K562 (cell line): ENCODE results near the gene ACR. TPM values are rescaled to one million over a fixed set of nuclear protein-coding genes. Genes with fewer than 3 reads are reported as not detected.

ENCODE experiments used
- ATAC-seq: fragments of 200-7000 bp; cut with Tn5 transposase; 3 replicates; pipeline ENCODE4 v1.9.1; 2020; ENCODE audit warnings: moderate library complexity
- BruUV-seq: library from RNA; stranded (reverse); fragments of 400-500 nt; replicated peaks from 2 replicates; lab custom pipeline; 2021; lab: Mats Ljungman, UMichigan
- CTCF ChIA-PET: fragments of 300-600 bp; formaldehyde crosslinking; extraction: SDS; loops from one replicate; lab custom pipeline; 2021; ENCODE audit warnings: low intra/inter-chr PET ratio; lab: Yijun Ruan, JAX
- POLR2A ChIA-PET: fragments of 300-600, 350-650 bp; sonication (Branson Sonifier 250); formaldehyde crosslinking; extraction: SDS; loops from one replicate; lab custom pipeline; 2021; ENCODE audit warnings: antibody characterized with exemption, inconsistent platforms; lab: Yijun Ruan, JAX
- DNase-seq, 4 experiments: peaks; one replicate each; pipeline versions ENCODE4 v3.0.0 to v3.0.0-alpha.2; 2011 to 2018; ENCODE audit warnings: low spot score in 3 of 4, mixed read lengths in 3 of 4; ENCODE audit errors: extremely low read depth in 1 of 4
- FAIRE-seq: peaks from 2 replicates; lab custom pipeline; 2011; peaks lifted over from hg19 to GRCh38; lab: Jason Lieb, UNC
- H2AFZ ChIP-seq: 2 replicates; pipeline ENCODE4 v1.6.0; 2011; ENCODE audit warnings: low read depth, low read length, control low read depth, inconsistent platforms
- H3K27ac ChIP-seq: fragments of 200-600 bp; 3 replicates; pipeline ENCODE4 v1.8.0; 2011; ENCODE audit warnings: low read depth, mild to moderate bottlenecking, control low read depth, inconsistent platforms, low read length, moderate library complexity, mixed read lengths; ENCODE audit errors: extremely low read depth
- H3K27me3 ChIP-seq, 2 experiments: fragments of 300-600 bp in 1 of 2; 2 replicates in 1 of 2; 3 replicates in 1 of 2; pipeline versions ENCODE4 v1.6.0 to v1.8.0; 2011; ENCODE audit warnings: inconsistent platforms in 2 of 2, low read length in 2 of 2, mild to moderate bottlenecking in 1 of 2, mixed read lengths in 1 of 2, moderate library complexity in 1 of 2; ENCODE audit not compliant: control insufficient read depth in 2 of 2, insufficient read depth in 2 of 2
- H3K36me3 ChIP-seq: fragments of 300-600 bp; 3 replicates; pipeline ENCODE4 v1.8.0; 2011; ENCODE audit warnings: mild to moderate bottlenecking, low read length, inconsistent platforms; ENCODE audit not compliant: control insufficient read depth, insufficient read depth
- H3K4me1 ChIP-seq, 2 experiments: fragments of 200-600 bp in 1 of 2; replicated peaks in 1 of 2; 2 replicates in 1 of 2; 3 replicates in 1 of 2; pipeline versions ENCODE4 v1.5.1 to v1.8.0; 2011; ENCODE audit warnings: inconsistent platforms in 2 of 2, low read length in 2 of 2, mild to moderate bottlenecking in 1 of 2, mixed read lengths in 1 of 2, moderate library complexity in 1 of 2; ENCODE audit not compliant: control insufficient read depth in 2 of 2, insufficient read depth in 2 of 2
- H3K4me2 ChIP-seq: 2 replicates; pipeline ENCODE4 v1.6.1; 2011; ENCODE audit warnings: low read length, control low read depth, inconsistent platforms, mixed read lengths; ENCODE audit not compliant: insufficient read depth
- H3K4me3 ChIP-seq: fragments of 200-600 bp; sonication (generic), shearing (Covaris generic); 2 replicates; pipeline ENCODE4 v1.5.1; 2016; ENCODE audit warnings: control low read depth, inconsistent platforms
- H3K79me2 ChIP-seq: fragments of 200-600 bp; 3 replicates; pipeline ENCODE4 v1.8.0; 2011; ENCODE audit warnings: low read length, inconsistent platforms; ENCODE audit not compliant: control insufficient read depth, insufficient read depth
- H3K9ac ChIP-seq, 2 experiments: 2 replicates each; pipeline versions ENCODE4 v1.6.0 to v1.6.1; 2011; ENCODE audit warnings: low read depth in 2 of 2, low read length in 2 of 2, control low read depth in 1 of 2, inconsistent platforms in 1 of 2, mild to moderate bottlenecking in 1 of 2, mixed read lengths in 1 of 2; ENCODE audit not compliant: insufficient read depth in 1 of 2
- H3K9me1 ChIP-seq: one replicate; pipeline ENCODE4 v1.6.0; 2011; ENCODE audit warnings: inconsistent platforms, mild to moderate bottlenecking, low read length, moderate library complexity; ENCODE audit not compliant: control insufficient read depth, insufficient read depth
- H3K9me3 ChIP-seq: replicated peaks from 2 replicates; pipeline ENCODE4 v1.5.1; 2011; ENCODE audit warnings: low read depth, low read length, inconsistent platforms; ENCODE audit not compliant: control insufficient read depth, insufficient read depth
- H4K20me1 ChIP-seq: replicated peaks from 2 replicates; pipeline ENCODE4 v1.6.1; 2011; ENCODE audit warnings: low read length, inconsistent platforms, mixed read lengths; ENCODE audit not compliant: control insufficient read depth, insufficient read depth
- ATF1 ChIP-seq, 2 experiments: fragments of 450-650 bp in 1 of 2; IDR thresholded peaks; 2 replicates each; pipeline ENCODE4 v1.6.1; 2016; ENCODE audit warnings: missing compliant biosample characterization in 1 of 2, missing genetic modification characterization in 1 of 2
- C11orf30 ChIP-seq: fragments of 450-650 bp; IDR thresholded peaks from 2 replicates; pipeline ENCODE4 v1.6.1; 2016; ENCODE audit warnings: low read depth, mild to moderate bottlenecking
- CBX2 ChIP-seq: fragments of 200-600 bp; sonication (generic); IDR thresholded peaks from one replicate; pipeline ENCODE4 v1.6.1; 2012; ENCODE audit warnings: mild to moderate bottlenecking, low read length, inconsistent platforms; ENCODE audit not compliant: insufficient read depth, poor library complexity, severe bottlenecking
- CREB1 ChIP-seq, 2 experiments: sonication (generic) in 1 of 2; formaldehyde crosslinking in 1 of 2; IDR thresholded peaks; 2 replicates each; pipeline versions ENCODE4 v1.6.1 to v1.8.0; 2012 to 2022; ENCODE audit warnings: inconsistent platforms in 1 of 2, mild to moderate bottlenecking in 1 of 2, missing genetic modification reagents in 1 of 2, moderate library complexity in 1 of 2
- CREM ChIP-seq: IDR thresholded peaks from 2 replicates; pipeline ENCODE4 v1.6.1; 2014; ENCODE audit warnings: antibody characterized with exemption, low read depth
- CSDE1 ChIP-seq, 2 experiments: fragments of 450-650 bp; IDR thresholded peaks; 2 replicates each; pipeline ENCODE4 v1.6.1; 2016; ENCODE audit warnings: mild to moderate bottlenecking in 1 of 2
- DMBX1 ChIP-seq: fragments of 250-450 bp; sonication (Bioruptor Pico); IDR thresholded peaks from 2 replicates; pipeline ENCODE4 v1.8.0; 2022; ENCODE audit warnings: inconsistent platforms, mild to moderate bottlenecking, moderate library complexity, borderline replicate concordance
- EGR1 ChIP-seq: fragments of 450-650 bp; conservative IDR thresholded peaks from 2 replicates; pipeline ENCODE4 v1.6.1; 2017; ENCODE audit warnings: mild to moderate bottlenecking
- HNRNPLL ChIP-seq: fragments of 200-400 bp; formaldehyde crosslinking; IDR thresholded peaks from 2 replicates; pipeline ENCODE4 v1.6.1; 2017; ENCODE audit warnings: low read length, low read depth, mild to moderate bottlenecking; ENCODE audit not compliant: poor library complexity, severe bottlenecking
- MTA1 ChIP-seq: fragments of 450-650 bp; IDR thresholded peaks from 2 replicates; pipeline ENCODE4 v1.6.1; 2017; ENCODE audit warnings: borderline replicate concordance
- NR2C1 ChIP-seq, 2 experiments: fragments of 450-650 bp; IDR thresholded peaks; 2 replicates each; pipeline ENCODE4 v1.6.1; 2017; ENCODE audit warnings: mild to moderate bottlenecking in 2 of 2, antibody characterized with exemption in 1 of 2, inconsistent platforms in 1 of 2, missing compliant biosample characterization in 1 of 2, missing genetic modification characterization in 1 of 2
- NR2C2 ChIP-seq, 2 experiments: fragments of 200-800 bp in 1 of 2; sonication (Bioruptor generic) in 1 of 2; sonication (generic) in 1 of 2; formaldehyde crosslinking in 1 of 2; IDR thresholded peaks; 2 replicates each; pipeline versions ENCODE4 v1.6.1 to v1.8.0; 2016 to 2022; ENCODE audit warnings: mild to moderate bottlenecking in 1 of 2, missing compliant biosample characterization in 1 of 2, missing genetic modification characterization in 1 of 2, missing genetic modification reagents in 1 of 2
- PPARD ChIP-seq: fragments of 250-450 bp; sonication (Bioruptor Pico); IDR thresholded peaks from 2 replicates; pipeline ENCODE4 v1.8.0; 2022; ENCODE audit warnings: inconsistent platforms, mild to moderate bottlenecking, moderate library complexity
- RFX1 ChIP-seq: fragments of 450-650 bp; IDR thresholded peaks from 2 replicates; pipeline ENCODE4 v1.6.1; 2016; ENCODE audit warnings: mild to moderate bottlenecking, moderate library complexity
- XRCC5 ChIP-seq: fragments of 200-400 bp; formaldehyde crosslinking; IDR thresholded peaks from 2 replicates; pipeline ENCODE4 v1.6.1; 2017; ENCODE audit warnings: low read depth, mild to moderate bottlenecking, low read length
- WGBS: fragments of 100-300 bp; shearing (Covaris generic); methylation state at CpG from one replicate; pipeline ENCODE4 v1.1.6; 2016; ENCODE audit warnings: low coverage, mixed read lengths; ENCODE audit not compliant: insufficient coverage; ENCODE audit errors: missing lambda C conversion rate; 5-methylcytosine and 5-hydroxymethylcytosine counted together
- in situ Hi-C: fragments of 300-500 bp; cut with MboI; formaldehyde crosslinking; loops from 4 replicates; pipeline ENCODE4 v1.15.0; 2018; ENCODE audit warnings: inconsistent platforms, mixed read lengths
- intact Hi-C: fragments of 100-400 bp; cut with micrococcal nuclease; formaldehyde crosslinking; loops from 2 replicates; pipeline ENCODE4 v1.14.2; 2022
- polyA plus RNA-seq, 8 experiments: library from polyadenylated mRNA; depleted of rRNA in 4 of 8; stranded (reverse) in 5 of 8; unstranded in 3 of 8; fragments of >200 nt; fragmentation: Nextera tagmentation in 2 of 8; fragmentation: Illumina TruSeq in 1 of 8; extraction: Ambion mirVana in 2 of 8; extraction: Trizol in 1 of 8; gene quantifications; 2 replicates each; pipeline versions ENCODE4 v1.2.1 to v1.2.3, GENCODE V29; 2011 to 2014; ENCODE audit warnings: inconsistent platforms in 1 of 8, missing spikeins in 1 of 8
- total RNA-seq, 7 experiments: library from RNA; depleted of rRNA in 6 of 7; stranded (reverse); fragments of >200 nt in 6 of 7; fragmentation: Illumina TruSeq in 2 of 7; extraction: Trizol in 2 of 7; gene quantifications; 2 replicates each; pipeline versions ENCODE4 v1.2.1 to v1.2.3, GENCODE V29; 2011 to 2021; ENCODE audit warnings: low replicate concordance in 1 of 7

The ACR gene
- total and polyA plus RNA-seq, 9 of the 15 experiments (the other 6 are each of a cell fraction or from before 2014, with no cell fraction given): not detected

DNA sequence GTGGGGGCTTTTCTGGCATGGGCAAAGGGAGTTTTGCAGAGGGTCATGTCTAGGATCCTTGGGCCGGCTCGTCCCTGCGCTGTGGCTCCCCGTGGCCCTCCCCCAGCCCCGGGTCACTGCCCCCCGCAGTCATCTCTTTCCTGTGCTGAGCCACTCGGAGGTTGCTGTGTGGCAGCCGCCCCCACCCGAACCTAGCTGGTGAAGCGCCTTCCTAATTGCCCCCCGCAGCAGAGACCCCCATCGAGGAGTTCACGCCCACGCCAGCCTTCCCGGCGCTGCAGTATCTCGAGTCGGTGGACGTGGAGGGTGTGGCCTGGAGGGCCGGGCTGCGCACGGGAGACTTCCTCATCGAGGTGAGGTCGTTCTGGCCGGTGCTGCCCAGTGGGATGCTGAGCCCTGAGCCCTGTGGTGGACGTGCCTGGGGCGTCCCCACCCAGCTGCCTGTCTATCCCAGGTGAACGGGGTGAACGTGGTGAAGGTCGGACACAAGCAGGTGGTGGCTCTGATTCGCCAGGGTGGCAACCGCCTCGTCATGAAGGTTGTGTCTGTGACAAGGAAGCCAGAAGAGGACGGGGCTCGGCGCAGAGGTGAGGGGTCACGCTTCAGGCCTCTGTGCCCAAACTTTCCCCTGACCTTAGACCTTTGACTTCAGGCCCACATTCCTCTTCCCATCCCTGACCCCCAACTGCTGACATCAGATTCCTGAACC lies 33.3 kb upstream of the ACR start:
- H4K20me1 ChIP-seq: no peaks in the 10 kb centered on the region
- no peaks in the 10 kb centered on the region for H3K9me1 ChIP-seq
- in situ Hi-C loops (no loop called here), intact Hi-C loops (no loop called here)
- no peak overlapping the region for H3K4me2 ChIP-seq
- CTCF ChIA-PET: no interaction called here
- peaks cover 0 to 28% of the 10 kb centered on the region in 2 experiments; a peak in 2 of 5 replicates for H3K4me1 ChIP-seq
- no peak overlapping the region for H2AFZ ChIP-seq
- 18% methylated on average over 16 of the region's 37 CpGs for WGBS
- H3K36me3 ChIP-seq: no peaks in the 10 kb centered on the region
- no peak overlapping the region; a peak in 1 of 4 replicates for H3K9ac ChIP-seq
- ATAC-seq: no peak; the same call in 2 of the 3 replicates
- POLR2A ChIA-PET: no interaction called here
- peak in 2 of 4 experiments; percentile 24 to 27 for DNase-seq
- FAIRE-seq: no peak
- no TSS peak for BruUV-seq
- no peaks in the 10 kb centered on the region for H3K9me3 ChIP-seq
- peaks cover 0 to 32% of the 10 kb centered on the region in 2 experiments; a peak in 2 of 5 replicates for H3K27me3 ChIP-seq
- TF ChIP-seq CBX2 (no peak), PPARD (CRISPR knock-in tag) (no peak), EGR1 (0 out of 2 replicates have a peak, but pooled peaks have one; percentile 16)
- H3K79me2 ChIP-seq: no peaks in the 10 kb centered on the region
- no peak overlapping the region for H3K4me3 ChIP-seq
- no peak overlapping the region for H3K27ac ChIP-seq

- peak; percentile 50 to 67 (median 62) for DNase-seq
- Histone ChIP-seq H3K4me3 (no peak overlapping the region), H3K79me2 (no peaks in the 10 kb centered on the region), H3K4me2 (no peak overlapping the region; the same call in 1 of the 2 replicates), H3K9ac (0 out of 4 replicates have a peak overlapping the region, but pooled peaks of 1 of the 2 experiments have one; percentile 35), H3K36me3 (no peaks in the 10 kb centered on the region), H3K27me3 (peaks cover 0 to 32% of the 10 kb centered on the region in 2 experiments; a peak in 2 of 5 replicates), H3K9me1 (no peaks in the 10 kb centered on the region), H3K27ac (no peak overlapping the region), H2AFZ (no peak overlapping the region), H3K9me3 (no peaks in the 10 kb centered on the region), H4K20me1 (no peaks in the 10 kb centered on the region), H3K4me1 (peaks cover 0 to 28% of the 10 kb centered on the region in 2 experiments; a peak in 2 of 5 replicates)
- 4% methylated on average over 11 of the region's 23 CpGs for WGBS
- BruUV-seq: no TSS peak
- intact Hi-C loops: no loop called here
- ChIA-PET CTCF (no interaction called here), POLR2A (no interaction called here)
- FAIRE-seq: no peak
- in situ Hi-C loops: no loop called here
- ATAC-seq: peak; percentile 87
- peak; percentile 94 for TF ChIP-seq RFX1
- TF ChIP-seq NR2C1 (IDR thresholded peaks at IDR 0.05): peak; percentile 95
- peak; percentile 95 for TF ChIP-seq NR2C1 (tag; IDR thresholded peaks at IDR 0.05)
- TF ChIP-seq CSDE1 (IDR thresholded peaks at IDR 0.05): peak in 1 of 2 experiments; percentile 51; a peak in 1 of 4 replicates
- peak; percentile 93 for TF ChIP-seq NR2C2 (CRISPR knock-in tag; IDR thresholded peaks at IDR 0.05)
- TF ChIP-seq NR2C2 (tag; IDR thresholded peaks at IDR 0.05): peak; percentile 93
- TF ChIP-seq MTA1: peak; percentile 35; the same call in 1 of the 2 replicates
- no peak for TF ChIP-seq XRCC5
- no peak for TF ChIP-seq C11orf30
- TF ChIP-seq ATF1 (CRISPR knock-in tag; IDR thresholded peaks at IDR 0.05): no peak
- TF ChIP-seq ATF1 (tag; IDR thresholded peaks at IDR 0.05): 0 out of 2 replicates have a peak, but pooled peaks have one; percentile 17
- peak; percentile 72 for TF ChIP-seq HNRNPLL
- no peak for TF ChIP-seq DMBX1 (CRISPR knock-in tag)
- peak; percentile 62; the same call in 1 of the 2 replicates for TF ChIP-seq CREB1 (IDR thresholded peaks at IDR 0.05)
- no peak for TF ChIP-seq CREB1 (CRISPR knock-in tag; IDR thresholded peaks at IDR 0.05)
- peak; percentile 80 for TF ChIP-seq CREM
Observed at GRCh38 chr22:50705219-50705691, 32.7 kb upstream of the ACR start.
